SKM-1 treated with dmso at 0.1 percent for 144 hours (cell line): Measurements from ENCODE around the gene TNFRSF17.
"Not testable (repeated sequence)": the region's sequence is repeated elsewhere in the genome, so short reads cannot be mapped to it uniquely, and the experiment has no call there.

Experiments
- DNase-seq: peaks from one replicate; lab custom pipeline; 2025; ENCODE audit not compliant: unreplicated experiment; lab: John Stamatoyannopoulos, UW

Gene TNFRSF17

GRCh38 chr16:11964761-11965551 lies at the start of gene TNFRSF17:
Gene TNFRSF17 (plus strand): TSS chr16:11965210. CDS start chr16:11965325, 115 bp downstream.
- no peak for DNase-seq

GRCh38 chr16:11915644-11916523 lies 49.1 kb upstream of the TNFRSF17 start, which contains the start of gene GSPT1:
Gene GSPT1 (minus strand): TSS chr16:11915956. CDS start chr16:11915720, 236 bp downstream.
- peak; percentile 96 for DNase-seq

GRCh38 chr16:11916524-11917285 lies 48.3 kb upstream of the TNFRSF17 start:
- no peak for DNase-seq

- DNase-seq, result not testable (repeated sequence)
Observed at GRCh38 chr16:11924046-11924445, 41.0 kb upstream of the TNFRSF17 start.

- not testable (repeated sequence) for DNase-seq
Observed at GRCh38 chr16:11927350-11927749, 37.7 kb upstream of the TNFRSF17 start.

GRCh38 chr16:11941945-11942344 lies 23.1 kb upstream of the TNFRSF17 start, which contains the start of gene NPIPB2:
Gene NPIPB2 (minus strand): TSS chr16:11942045. CDS start chr16:11942045, 0 bp downstream.
- not testable (repeated sequence) for DNase-seq

GRCh38 chr16:11946433-11946832 lies 18.6 kb upstream of the TNFRSF17 start:
- DNase-seq, result no peak

- no peak for DNase-seq
Observed at GRCh38 chr16:11948819-11949218, 16.2 kb upstream of the TNFRSF17 start.

GRCh38 chr16:11949527-11949926 lies 15.5 kb upstream of the TNFRSF17 start:
- peak; percentile 53 for DNase-seq

- DNase-seq, result no peak
Observed at GRCh38 chr16:11950388-11950787, 14.6 kb upstream of the TNFRSF17 start.

GRCh38 chr16:11953576-11953975 lies 11.4 kb upstream of the TNFRSF17 start:
- not testable (repeated sequence) for DNase-seq

- DNase-seq, result no peak
Observed at GRCh38 chr16:11955713-11956123, 9.3 kb upstream of the TNFRSF17 start.

GRCh38 chr16:11956558-11956957 lies 8.5 kb upstream of the TNFRSF17 start:
- DNase-seq, result no peak

- DNase-seq, result no peak
Observed at GRCh38 chr16:11957591-11958395, 7.2 kb upstream of the TNFRSF17 start.

- peak; percentile 47 for DNase-seq
Observed at GRCh38 chr16:11962457-11962856, 2.6 kb upstream of the TNFRSF17 start.

GRCh38 chr16:11962978-11963377 lies 2.0 kb upstream of the TNFRSF17 start:
- DNase-seq, result not testable (repeated sequence)

GRCh38 chr16:11963706-11964105 lies 1.3 kb upstream of the TNFRSF17 start:
- DNase-seq, result no peak

- no peak for DNase-seq
Observed at GRCh38 chr16:11966173-11966572, 1.2 kb downstream of the TNFRSF17 start.

- no peak for DNase-seq
Observed at GRCh38 chr16:11967195-11967911, 2.3 kb downstream of the TNFRSF17 start.
